Naive B cell (primary cell): ENCODE results near the gene FOXN3. TPM values are rescaled to one million over a fixed set of nuclear protein-coding genes. Genes with fewer than 3 reads are reported as not detected.

ENCODE experiments used
- ATAC-seq, 2 donors: fragments of 150-1000 bp; cut with Tn5 transposase; 2 replicates each; pipeline ENCODE4 v1.10.0; 2021; ENCODE audit warnings: low read depth in 2 of 2, mild to moderate bottlenecking in 2 of 2, moderate library complexity in 2 of 2
- DNase-seq: peaks from one replicate; pipeline ENCODE4 v3.0.0; 2022
- H3K27ac Mint-ChIP-seq, 6 donors: one replicate each; pipeline ENCODE4 v1.8.0; 2020 to 2022; ENCODE audit warnings: mild to moderate bottlenecking in 6 of 6, mixed read lengths in 6 of 6, moderate library complexity in 5 of 6, inconsistent platforms in 2 of 6
- H3K27me3 Mint-ChIP-seq, 3 donors: one replicate each; pipeline ENCODE4 v1.8.0; 2021 to 2022; ENCODE audit warnings: mixed read lengths in 3 of 3, mild to moderate bottlenecking in 1 of 3
- H3K36me3 Mint-ChIP-seq, 2 donors: one replicate each; pipeline ENCODE4 v1.8.0; 2020 to 2022; ENCODE audit warnings: mixed read lengths in 2 of 2, inconsistent platforms in 1 of 2, mild to moderate bottlenecking in 1 of 2
- H3K4me1 Mint-ChIP-seq, 3 donors: one replicate each; pipeline ENCODE4 v1.8.0; 2020 to 2022; ENCODE audit warnings: mixed read lengths in 3 of 3, inconsistent platforms in 1 of 3, mild to moderate bottlenecking in 1 of 3, moderate library complexity in 1 of 3
- H3K4me3 Mint-ChIP-seq, 8 donors: one replicate each; pipeline ENCODE4 v1.8.0; 2020 to 2022; ENCODE audit warnings: mild to moderate bottlenecking in 8 of 8, mixed read lengths in 8 of 8, moderate library complexity in 8 of 8, inconsistent platforms in 2 of 8
- H3K9me3 Mint-ChIP-seq, 7 donors: one replicate each; pipeline ENCODE4 v1.8.0; 2020 to 2022; ENCODE audit warnings: mixed read lengths in 7 of 7, mild to moderate bottlenecking in 5 of 7, inconsistent platforms in 2 of 7, moderate library complexity in 1 of 7
- polyA plus RNA-seq, 6 donors: library from polyadenylated mRNA; unstranded; fragments of 300-500 nt; fragmentation: Illumina TruSeq; gene quantifications; one replicate each; pipeline ENCODE4 v1.2.3, GENCODE V29; 2021; ENCODE audit warnings: low read depth in 6 of 6

Gene FOXN3
- polyA plus RNA-seq, 6 donors from 2014 or later: 47.8 to 77.5 (median 58.7) TPM

DNA sequence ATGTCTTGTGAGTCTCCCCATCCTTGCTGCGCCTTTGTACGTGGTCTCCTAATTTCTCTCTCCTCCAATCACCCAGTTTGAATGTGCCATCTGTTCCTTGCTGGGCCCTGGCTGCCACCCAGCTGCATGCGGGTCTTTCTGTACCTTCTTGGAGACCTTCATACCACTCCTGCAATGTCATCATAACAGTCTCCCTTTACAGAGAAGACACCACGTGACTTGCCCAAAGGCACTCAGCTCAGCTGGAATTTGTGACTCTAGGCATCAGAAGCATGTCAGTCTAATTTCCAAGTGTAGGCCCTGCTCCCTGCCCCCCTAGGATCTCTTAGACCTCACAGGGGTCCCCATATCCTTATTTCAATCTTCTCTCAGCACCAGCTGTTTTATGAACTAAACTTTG is 308.4 kb downstream of the FOXN3 start:
- H3K4me3 Mint-ChIP-seq: no peak overlapping the region
- H3K27me3 Mint-ChIP-seq: peaks cover 11 to 44% (median 33%) of the 10 kb centered on the region in 3 donors
- H3K9me3 Mint-ChIP-seq: peaks cover 0 to 16% (median 2%) of the 10 kb centered on the region in 7 donors
- no peak overlapping the region for H3K27ac Mint-ChIP-seq
- H3K36me3 Mint-ChIP-seq: no peaks in the 10 kb centered on the region
- ATAC-seq: no peak
- H3K4me1 Mint-ChIP-seq: no peaks in the 10 kb centered on the region
- no peak for DNase-seq

DNA sequence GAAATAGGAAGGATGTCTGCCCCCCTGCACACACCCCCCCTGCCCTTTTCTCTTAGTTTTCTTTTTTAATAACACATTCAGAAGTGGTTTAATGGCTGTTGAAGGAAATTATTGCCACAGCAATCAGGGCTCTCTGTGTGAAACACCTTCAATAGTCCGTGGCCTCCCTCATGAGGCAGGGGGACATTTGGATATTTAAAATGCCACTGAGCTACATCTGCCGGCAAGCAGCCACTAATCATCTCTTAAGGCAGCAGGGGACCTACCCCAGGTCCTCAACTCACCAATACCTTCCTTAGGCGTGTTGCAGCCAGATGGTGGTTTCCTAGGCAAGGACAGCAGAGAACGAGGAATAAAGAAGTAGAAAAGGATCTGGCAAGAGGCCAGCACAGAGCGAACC is 309.4 kb downstream of the FOXN3 start:
- no peak overlapping the region for H3K4me3 Mint-ChIP-seq
- H3K27me3 Mint-ChIP-seq: peaks cover 11 to 44% (median 42%) of the 10 kb centered on the region in 3 donors
- H3K27ac Mint-ChIP-seq: peak overlapping the region in 1 of 6 donors; percentile 8
- no peaks in the 10 kb centered on the region for H3K4me1 Mint-ChIP-seq
- ATAC-seq (no peak), DNase-seq (no peak)
- H3K36me3 Mint-ChIP-seq: no peaks in the 10 kb centered on the region
- H3K9me3 Mint-ChIP-seq: peaks cover 0 to 16% (median 5%) of the 10 kb centered on the region in 7 donors
